Mucosa of descending colon (tissue), 3 donors: ENCODE results near the gene HHEX. TPM values are rescaled to one million over a fixed set of nuclear protein-coding genes. Genes with fewer than 3 reads are reported as not detected.

ENCODE experiments used
- ATAC-seq: fragments of 200-7000 bp; cut with Tn5 transposase; one replicate; pipeline ENCODE4 v1.9.1; 2020; ENCODE audit warnings: mild to moderate bottlenecking, moderate library complexity
- DNase-seq, 3 donors: peaks; one replicate each; pipeline ENCODE4 v3.0.0-alpha.2; 2020
- H3K36me3 ChIP-seq: fragments of 200-600 bp; one replicate; pipeline ENCODE4 v1.8.0; 2021; ENCODE audit warnings: low read depth, mild to moderate bottlenecking
- H3K4me1 ChIP-seq: fragments of 200-600 bp; one replicate; pipeline ENCODE4 v1.8.0; 2021; ENCODE audit warnings: low read depth, mild to moderate bottlenecking
- H3K4me3 ChIP-seq: fragments of 200-600 bp; one replicate; pipeline ENCODE4 v1.8.0; 2021; ENCODE audit warnings: mild to moderate bottlenecking
- H3K9me3 ChIP-seq: fragments of 200-600 bp; one replicate; pipeline ENCODE4 v1.8.0; 2021; ENCODE audit warnings: mild to moderate bottlenecking
- CTCF ChIP-seq: fragments of 200-600 bp; IDR thresholded peaks from one replicate; pipeline ENCODE4 v1.8.0; 2022; ENCODE audit warnings: antibody characterized with exemption, mild to moderate bottlenecking
- intact Hi-C, 2 donors: fragments of 100-400 bp; cut with DNase I in 1 of 2; cut with micrococcal nuclease in 1 of 2; formaldehyde crosslinking; loops; one replicate each; pipeline versions ENCODE4 v1.11.0 to v1.11.1; 2022; cut with DNase I, micrococcal nuclease
- total RNA-seq, 3 donors: library from RNA; stranded (reverse); fragmentation: NEBNext Ultra II Directional in 2 of 3; extraction: Animal tissue kit (Norgen Biotek cat#: 25700) in 2 of 3; gene quantifications; one replicate each; pipeline versions ENCODE4 v1.2.1 to v1.2.4, GENCODE V29; 2021 to 2023
- donor health status: DM: no; HTN: no; CAD: no; lungs with moderate emphysema.
- donor health status: DM: no; HTN: no; CAD: no.
- donor health status: DM: no; HTN: yes; CAD: no.

HHEX gene
- total RNA-seq, 3 donors from 2014 or later, result 3.5 to 8.8 (median 4.0) TPM

- TF ChIP-seq CTCF, result no peak
- intact Hi-C loops, result no loop called here
- Histone ChIP-seq H3K4me3 (no peak overlapping the region), H3K36me3 (no peaks in the 10 kb centered on the region), H3K4me1 (no peaks in the 10 kb centered on the region), H3K9me3 (no peaks in the 10 kb centered on the region)
- DNase-seq, result no peak
- peak; percentile 25 for ATAC-seq
Observed at GRCh38 chr10:92729886-92730285, 40.1 kb downstream of the HHEX start.

GRCh38 chr10:92732958-92733357 is 43.2 kb downstream of the HHEX start:
- intact Hi-C loops, result no loop called here
- ATAC-seq (no peak), DNase-seq (no peak)
- Histone ChIP-seq H3K4me3 (no peak overlapping the region), H3K9me3 (no peaks in the 10 kb centered on the region), H3K36me3 (no peaks in the 10 kb centered on the region), H3K4me1 (no peaks in the 10 kb centered on the region)
- no peak for TF ChIP-seq CTCF

GRCh38 chr10:92734301-92734700 is 44.5 kb downstream of the HHEX start:
- no peaks in the 10 kb centered on the region for H3K9me3 ChIP-seq
- ATAC-seq, result no peak
- intact Hi-C loops, result no loop called here
- TF ChIP-seq CTCF, result no peak
- no peak overlapping the region for H3K4me3 ChIP-seq
- no peaks in the 10 kb centered on the region for H3K36me3 ChIP-seq
- H3K4me1 ChIP-seq, result no peaks in the 10 kb centered on the region
- DNase-seq, result no peak

GRCh38 chr10:92735938-92736337 is 46.2 kb downstream of the HHEX start:
- no peak for ATAC-seq
- no peaks in the 10 kb centered on the region for H3K36me3 ChIP-seq
- no peaks in the 10 kb centered on the region for H3K9me3 ChIP-seq
- no peak for DNase-seq
- no peak overlapping the region for H3K4me3 ChIP-seq
- intact Hi-C loops, result no loop called here
- TF ChIP-seq CTCF, result no peak
- no peaks in the 10 kb centered on the region for H3K4me1 ChIP-seq

GRCh38 chr10:92737484-92737883 is 47.7 kb downstream of the HHEX start:
- no peak for ATAC-seq
- no peak overlapping the region for H3K4me3 ChIP-seq
- no peaks in the 10 kb centered on the region for H3K4me1 ChIP-seq

More at GRCh38 chr10:92737484-92737883, 47.7 kb downstream of the HHEX start:
- H3K9me3 ChIP-seq, result no peaks in the 10 kb centered on the region
- DNase-seq, result no peak
- TF ChIP-seq CTCF, result no peak
- intact Hi-C loops, result no loop called here
- H3K36me3 ChIP-seq, result no peaks in the 10 kb centered on the region
